GM21515 (cell line): Measurements from ENCODE around the gene PLB1.

Experiments
- ATAC-seq: cut with Tn5 transposase; IDR thresholded peaks from one replicate; pipeline ENCODE4 v1.9.1; 2021; ENCODE audit not compliant: unreplicated experiment

Gene PLB1

DNA sequence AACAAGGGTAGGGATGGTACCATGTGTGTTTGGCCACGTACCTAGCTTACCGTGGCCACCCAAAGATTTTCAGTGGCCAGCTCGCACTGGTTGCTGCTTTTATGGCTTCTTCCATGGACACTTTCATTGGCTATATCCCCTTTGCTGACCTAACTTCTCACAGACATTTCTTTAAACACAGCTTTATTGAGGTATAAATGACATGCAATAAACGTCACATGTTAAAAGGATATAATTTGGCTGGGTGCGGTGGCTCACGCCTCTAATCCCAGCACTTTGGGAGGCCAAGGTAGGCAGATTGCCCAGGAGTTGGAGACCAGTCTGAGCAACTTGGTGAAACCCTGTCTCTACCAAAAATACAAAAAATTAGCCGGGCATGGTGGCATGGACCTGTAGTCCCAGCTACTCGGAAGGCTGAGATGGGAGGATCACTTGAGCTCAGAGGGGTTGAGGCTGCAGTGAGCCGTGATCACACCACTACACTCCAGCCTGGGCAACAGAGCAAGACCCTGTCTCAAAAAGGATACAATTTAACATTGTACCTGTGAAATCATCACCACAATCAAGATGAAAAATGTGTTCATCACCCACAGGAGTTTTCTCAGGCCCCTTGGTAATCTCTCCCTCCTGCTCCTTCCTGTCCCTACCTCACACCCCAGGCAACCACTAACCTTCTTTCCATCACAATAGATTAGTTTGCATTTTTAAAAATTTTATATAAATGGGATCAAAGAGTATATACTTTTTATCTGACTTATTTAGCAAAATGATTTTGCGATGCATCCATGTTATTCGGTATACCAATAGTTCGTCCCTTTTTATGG, 127.9 kb downstream of the PLB1 start:
- no peak for ATAC-seq

DNA sequence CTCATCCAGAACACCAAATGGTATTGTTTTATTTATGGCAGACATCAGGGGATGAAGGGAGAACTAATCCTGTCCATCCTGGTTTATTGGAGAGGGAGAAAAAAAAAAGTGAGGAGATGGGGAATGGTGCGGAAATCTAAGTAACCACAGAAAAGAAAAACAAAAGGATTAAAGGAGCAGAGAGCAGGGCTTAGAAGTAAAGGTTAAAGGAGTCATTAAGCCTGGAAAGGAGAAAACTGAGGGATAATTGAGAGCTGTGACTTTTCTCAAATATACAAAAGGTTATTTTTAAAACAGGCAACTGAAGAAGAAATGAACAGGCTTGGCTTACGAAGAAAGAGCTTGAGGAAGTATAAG, 128.6 kb downstream of the PLB1 start:
- ATAC-seq = no peak

DNA sequence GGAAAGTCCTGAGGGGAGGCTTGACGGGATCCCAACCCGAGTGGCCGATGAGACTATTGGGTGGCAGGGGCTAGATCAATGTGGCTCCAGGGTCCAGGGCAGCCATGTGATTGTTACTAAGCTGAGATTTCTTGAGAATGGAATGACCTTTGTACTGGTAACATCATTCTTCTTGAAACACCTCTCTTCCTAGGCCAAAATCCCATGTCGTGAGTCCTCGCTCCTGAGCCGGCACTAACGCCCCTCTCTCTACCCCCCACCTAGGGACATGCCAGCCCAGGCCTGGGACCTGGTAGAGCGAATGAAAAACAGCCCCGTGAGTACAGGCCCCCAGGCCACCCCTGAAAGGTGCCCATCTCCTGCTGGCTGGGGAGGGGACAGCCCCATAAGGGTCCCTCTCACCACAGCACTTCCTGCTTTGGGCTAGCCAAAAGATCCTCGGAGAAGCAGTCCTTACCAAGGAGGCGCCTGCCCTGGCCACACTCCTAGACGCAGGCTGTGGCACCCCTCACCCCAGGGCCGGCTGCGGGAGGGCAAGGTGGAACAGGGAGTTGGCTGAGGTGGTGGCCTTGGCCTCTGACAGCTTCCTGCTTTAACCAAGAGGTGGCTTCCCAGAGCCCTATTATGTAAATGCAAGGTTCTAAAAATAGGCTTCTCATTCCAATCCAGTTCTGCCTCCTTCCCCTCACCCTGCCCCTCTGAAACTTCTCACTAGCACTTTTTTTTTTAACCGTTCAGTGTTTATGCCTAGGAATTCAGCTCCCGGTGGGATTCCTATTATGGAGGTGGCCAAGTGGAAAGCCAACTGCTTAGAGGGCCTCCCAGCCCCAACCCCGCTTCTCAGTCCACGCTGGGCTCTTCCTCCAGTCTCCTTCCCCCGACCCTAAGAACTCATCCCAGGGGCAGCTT, 129.2 kb downstream of the PLB1 start:
- ATAC-seq = no peak

DNA sequence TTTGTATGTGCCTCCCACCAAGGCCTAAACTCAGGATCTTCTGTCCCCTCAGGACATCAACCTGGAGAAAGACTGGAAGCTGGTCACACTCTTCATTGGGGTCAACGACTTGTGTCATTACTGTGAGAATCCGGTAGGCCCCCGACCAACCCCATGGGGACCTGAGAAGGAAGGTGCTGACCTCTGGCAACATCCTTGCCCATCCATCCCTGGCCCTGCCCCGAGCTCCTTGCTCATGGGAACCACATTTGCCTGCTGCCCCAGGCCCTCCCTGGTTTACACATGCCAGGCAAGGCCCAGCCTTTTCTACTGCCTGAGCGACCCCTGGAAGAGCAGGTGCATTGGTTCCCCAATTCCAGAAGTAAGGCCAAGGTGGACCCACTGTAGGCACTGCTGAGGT, 130.5 kb downstream of the PLB1 start:
- no peak for ATAC-seq

DNA sequence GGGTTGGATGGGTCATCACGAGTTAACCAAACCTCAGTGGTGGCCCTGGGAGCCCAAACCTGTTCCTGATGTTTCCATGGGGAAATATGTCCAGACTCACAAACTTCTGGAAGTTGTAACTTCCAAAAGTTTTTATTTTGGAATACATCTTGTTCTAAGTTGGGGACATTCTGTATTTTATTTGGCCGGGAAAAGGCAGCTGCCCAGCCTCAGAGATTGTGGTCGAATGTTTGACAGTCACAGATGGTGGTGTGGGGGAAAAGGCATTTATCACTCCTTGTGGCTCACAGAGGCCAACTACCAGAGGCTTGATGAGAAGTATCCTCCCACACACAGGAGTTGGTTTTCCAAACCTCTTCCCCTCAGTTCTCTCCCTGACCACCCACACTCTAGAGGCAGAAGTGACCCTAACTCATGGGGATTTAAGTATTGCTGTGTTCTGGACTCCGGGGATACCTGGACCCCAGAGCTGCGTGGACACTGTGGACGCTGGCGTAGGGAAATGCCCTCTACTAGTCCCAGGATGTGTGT, 131.1 kb downstream of the PLB1 start:
- no peak for ATAC-seq

DNA sequence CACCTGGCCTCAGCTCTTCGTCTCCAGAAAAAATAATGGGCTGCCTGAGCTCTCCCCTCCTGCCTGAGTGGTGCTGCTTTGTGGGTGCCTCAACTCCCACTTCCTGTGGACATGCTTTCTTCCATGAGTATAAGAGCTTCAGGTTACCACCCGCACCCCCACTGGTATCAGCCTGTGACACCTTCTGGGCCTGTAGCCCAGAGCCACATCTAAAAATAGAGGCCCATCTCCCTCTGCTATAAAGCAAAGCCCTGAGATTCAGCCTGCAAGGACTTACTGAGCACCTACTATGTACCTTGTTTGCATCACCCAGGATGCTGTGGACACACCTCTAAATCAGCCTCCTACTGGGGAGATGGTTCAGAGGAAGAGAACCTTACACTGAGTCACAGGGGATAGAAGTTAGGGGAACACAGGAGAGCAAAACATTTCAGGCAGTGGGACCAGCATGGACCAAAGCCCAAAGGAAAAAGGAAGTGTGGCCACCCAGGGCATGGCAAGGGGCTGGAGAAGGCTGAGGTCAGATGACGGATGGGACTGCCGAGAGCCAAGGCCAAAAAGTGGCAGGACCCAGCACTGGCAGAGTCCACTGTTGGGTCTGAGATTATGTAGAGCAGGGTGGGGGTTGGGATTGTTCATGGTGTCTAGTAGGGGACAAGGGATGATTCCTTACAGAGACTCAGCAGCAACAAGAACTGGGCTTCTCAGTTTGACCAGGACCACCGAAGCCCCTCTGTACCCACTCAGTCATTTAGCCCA, 132.0 kb downstream of the PLB1 start:
- no peak for ATAC-seq

DNA sequence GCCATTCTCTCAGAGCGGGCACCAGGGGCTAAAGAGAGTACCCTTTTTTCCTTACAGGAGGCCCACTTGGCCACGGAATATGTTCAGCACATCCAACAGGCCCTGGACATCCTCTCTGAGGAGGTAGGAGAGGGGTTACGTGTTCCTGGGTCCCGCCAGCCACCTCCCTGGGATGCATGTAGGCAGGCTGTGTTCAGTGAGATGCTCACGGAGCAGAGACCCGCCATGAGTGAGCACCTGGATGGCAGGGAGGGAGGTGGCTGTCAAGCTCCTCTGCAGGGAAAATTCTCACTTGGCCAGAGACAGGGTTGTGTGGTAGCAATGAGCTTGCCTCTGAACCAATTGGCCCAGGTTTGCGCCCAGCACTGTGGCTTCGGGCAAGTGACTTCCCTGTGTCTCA, 132.6 kb downstream of the PLB1 start:
- ATAC-seq = no peak

DNA sequence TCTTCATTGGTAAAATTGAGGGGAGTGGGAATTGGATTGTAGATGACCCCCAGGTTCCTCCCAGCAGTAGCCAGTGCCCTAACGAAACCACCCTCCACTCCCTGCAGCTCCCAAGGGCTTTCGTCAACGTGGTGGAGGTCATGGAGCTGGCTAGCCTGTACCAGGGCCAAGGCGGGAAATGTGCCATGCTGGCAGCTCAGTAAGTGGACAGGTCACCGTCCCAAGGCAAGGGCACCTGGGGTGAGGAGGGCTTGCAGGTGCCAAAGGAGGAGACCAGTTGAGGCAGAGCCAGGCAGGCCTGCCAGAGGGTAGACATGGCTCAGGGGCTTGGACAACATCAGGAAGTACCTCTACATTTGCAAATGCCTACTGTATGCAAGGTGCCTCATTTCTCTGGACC, 133.1 kb downstream of the PLB1 start:
- ATAC-seq = no peak

DNA sequence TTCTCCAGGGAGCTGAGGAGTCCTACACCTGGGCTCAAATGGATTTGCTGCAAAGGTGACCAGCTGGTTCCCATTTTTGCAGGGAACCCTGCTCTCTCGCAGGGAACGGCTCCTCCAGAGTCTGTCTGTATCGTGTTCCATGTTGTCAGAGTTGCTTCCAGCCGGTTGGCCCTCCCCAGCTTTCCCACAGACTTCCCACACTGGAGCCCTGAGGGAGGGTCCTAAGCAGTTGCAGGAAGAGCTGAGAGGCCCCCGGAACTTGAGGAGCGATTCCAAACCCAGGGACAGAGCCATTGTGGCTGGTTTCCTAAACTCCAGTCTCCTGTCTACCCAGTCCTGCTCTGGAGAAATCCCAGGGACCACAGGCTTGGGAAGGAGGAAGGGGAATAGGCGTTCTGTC, 134.1 kb downstream of the PLB1 start:
- ATAC-seq = no peak

DNA sequence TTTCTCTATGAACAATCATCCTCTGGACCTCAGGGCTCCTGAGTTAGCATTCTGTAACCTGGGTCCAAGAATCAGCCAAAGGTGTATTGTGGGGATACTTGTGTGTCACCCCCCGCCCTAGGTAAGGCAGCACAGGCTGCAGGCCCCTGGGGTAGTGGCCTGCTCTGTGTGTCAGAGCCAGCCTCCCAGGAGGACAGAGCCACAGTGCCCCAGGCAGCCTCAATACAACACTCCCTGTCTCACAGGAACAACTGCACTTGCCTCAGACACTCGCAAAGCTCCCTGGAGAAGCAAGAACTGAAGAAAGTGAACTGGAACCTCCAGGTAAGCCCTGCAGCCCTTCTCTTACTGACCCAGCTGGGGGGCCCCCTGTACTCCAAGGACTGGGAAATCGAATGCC, 134.5 kb downstream of the PLB1 start:
- ATAC-seq = no peak

DNA sequence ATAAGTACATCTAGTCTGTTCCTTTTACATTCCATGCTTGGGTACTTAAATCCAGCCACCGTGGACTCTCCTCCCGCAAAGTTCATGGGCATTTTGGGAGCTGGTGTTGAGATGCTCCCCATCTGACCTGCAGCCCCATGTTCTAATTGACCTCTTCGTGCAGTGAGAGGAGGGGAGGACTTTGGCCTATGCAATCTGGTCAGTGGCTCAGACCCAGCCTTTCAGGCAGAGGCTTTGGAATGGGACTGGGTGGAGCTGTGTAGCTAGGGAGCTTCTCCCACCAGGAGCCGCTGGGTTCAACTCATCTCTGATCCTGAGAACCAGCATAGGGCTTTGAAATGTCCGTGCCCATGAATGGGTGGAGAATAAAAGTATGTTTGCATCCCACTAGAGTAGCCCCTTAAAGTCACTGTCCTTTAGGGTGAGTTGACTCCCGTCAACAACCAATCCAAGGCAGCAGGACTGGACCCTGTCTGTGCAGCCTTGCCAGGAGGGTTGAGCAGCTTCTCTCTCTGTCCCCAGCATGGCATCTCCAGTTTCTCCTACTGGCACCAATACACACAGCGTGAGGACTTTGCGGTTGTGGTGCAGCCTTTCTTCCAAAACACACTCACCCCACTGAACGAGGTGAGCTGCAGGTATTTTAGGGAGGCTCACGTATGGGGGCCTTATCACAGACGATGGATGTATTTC, 135.8 kb downstream of the PLB1 start:
- ATAC-seq = no peak

DNA sequence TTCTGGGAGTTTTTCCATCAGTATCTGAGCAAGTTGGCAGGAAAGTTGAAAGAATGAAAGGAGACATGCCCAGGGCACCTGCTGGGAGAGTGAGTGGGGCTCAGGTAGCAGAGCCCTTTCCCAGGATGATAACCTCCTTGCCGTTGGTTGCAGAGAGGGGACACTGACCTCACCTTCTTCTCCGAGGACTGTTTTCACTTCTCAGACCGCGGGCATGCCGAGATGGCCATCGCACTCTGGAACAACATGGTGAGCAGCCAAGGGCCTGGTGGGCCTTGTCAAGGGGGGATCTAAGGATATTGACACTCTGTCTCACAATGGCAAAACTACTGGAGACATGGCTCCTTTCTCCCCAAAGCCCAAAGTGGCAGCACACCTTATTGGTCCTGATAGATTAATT, 136.9 kb downstream of the PLB1 start:
- ATAC-seq = no peak

DNA sequence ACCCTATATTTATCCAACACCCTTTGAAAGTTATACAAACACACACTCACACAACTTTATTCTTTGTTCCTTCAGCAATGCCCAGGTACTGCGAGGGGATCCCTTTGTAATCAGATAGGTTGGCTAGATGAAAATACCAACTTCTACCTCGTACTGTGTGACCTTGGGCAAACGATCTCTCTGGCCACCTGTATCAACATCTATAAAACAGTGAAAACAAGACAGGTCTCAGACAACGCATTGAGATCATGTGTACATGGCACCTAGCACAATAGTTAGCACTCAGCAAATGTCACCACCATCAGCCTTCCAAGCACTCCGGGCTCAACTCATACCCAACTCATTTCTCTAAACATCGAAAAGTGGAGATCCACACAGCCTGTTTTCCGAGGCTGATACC, 137.3 kb downstream of the PLB1 start:
- no peak for ATAC-seq

DNA sequence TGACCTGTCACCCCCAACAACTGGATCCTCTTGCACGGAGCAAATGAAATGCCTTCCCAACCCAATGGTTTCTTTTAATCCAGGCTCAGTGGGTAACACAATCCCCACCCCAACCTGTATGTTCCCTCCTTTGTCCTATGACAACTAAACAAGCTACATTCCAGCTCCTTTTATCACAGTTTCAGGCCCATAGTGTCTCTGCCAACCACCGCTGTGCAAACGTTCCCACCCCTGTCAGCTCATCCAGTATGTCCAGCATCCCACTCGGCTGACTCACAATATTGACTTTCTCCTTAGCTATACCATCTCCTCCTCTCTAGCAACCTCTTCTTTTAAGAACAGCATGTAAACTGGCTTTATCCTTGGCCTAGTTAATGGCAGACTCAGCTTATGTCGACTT, 137.9 kb downstream of the PLB1 start:
- ATAC-seq = no peak

DNA sequence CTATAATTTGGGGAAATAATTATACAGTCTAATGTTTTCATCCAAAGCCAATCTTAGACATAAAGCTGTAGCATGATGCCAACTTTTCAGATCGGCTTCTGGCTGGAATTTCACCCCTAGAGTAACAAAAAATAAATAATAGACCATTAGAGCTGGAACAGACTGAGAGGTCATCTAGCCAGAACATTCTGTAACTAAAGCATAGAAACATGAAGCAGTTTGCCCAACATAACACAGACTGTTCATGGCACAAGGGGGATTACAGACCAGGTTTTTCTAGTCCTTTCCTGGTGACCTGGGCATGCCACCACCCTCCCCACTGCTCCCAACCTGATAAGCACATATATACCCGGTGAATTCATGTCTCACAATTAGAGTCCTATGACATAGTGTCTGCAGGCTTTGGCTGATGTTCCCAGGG, 139.3 kb downstream of the PLB1 start:
- ATAC-seq = no peak

DNA sequence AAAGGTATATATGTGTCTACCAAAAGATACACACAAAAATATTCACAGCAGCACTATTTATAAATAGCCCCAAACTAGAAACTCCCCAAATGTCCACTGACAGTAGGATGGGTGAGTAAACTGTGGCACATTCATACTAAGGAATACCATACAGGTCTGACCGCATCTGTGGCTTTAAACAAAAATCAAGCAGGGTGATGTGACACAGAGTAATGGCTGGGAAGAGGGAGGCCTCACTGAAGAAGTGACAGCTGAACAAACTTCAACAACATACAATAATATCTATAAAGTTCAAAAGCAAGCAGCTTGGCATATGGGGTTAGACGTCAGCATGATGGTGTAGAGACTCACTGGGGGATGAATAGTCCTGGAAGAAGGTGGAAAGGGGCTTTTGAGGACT, 140.6 kb downstream of the PLB1 start:
- no peak for ATAC-seq

DNA sequence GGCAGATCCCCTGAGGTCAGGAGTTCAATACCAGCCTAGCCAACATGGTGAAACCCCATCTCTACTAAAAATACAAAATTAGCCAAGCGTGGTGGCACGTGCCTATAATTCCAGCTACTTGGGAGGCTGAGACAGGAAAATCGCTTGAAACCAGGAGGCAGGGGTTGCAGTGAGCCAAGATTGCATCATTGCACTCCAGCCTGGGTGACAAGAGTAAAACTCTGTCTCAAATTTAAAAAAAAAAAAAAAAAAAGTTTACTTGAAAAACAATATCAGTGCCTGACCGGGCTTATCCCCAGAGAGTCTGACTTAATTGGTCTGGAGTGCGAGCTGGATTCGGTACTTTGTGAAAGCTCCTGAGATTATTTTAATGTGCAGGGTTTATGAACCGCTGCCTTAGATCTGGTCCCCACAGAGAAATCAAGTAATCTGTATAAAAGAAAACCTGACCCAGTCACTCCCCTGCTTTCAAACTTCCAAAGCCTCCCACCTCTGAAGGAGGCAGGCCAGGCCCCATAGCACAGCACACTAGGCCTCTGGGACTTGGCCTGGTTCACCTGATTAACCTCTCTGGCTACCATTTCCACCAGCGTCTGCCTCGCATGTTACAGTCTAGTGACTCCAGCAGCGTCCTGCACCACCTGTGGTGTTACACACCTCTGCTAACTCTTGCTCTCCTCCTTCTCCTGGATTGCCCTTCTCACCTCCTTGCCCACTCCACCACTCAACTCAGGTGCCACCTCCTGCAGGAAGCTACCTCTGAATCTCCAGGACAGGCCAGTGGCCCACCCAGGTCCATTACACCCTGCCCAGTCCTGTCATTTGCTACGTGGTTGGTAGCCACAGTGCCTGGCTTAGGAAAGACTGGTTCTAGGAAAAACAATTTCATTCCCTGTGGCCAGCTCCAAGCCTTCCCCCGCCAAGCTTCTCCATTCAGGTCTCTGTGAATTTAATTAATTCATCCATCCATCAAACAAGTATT, 141.5 kb downstream of the PLB1 start:
- no peak for ATAC-seq

DNA sequence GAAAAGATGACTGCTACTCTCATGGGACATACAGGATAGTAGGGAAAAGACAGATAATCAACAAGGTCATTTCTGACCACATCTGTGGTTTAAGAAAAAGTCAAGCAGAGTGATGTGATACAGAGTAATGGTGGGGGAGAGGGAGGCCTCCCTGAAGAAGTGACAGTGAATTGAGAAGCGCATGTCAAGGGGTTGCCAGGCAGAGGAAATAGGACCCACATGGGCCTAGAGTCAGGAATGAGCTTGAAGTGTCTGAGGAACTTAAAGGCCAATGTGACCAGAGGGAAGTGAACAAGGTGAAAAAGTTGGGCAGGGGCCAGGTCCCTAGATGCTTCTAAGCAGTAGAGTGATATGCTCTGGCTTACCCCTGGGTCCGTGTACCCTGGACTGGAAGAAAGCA, 142.2 kb downstream of the PLB1 start:
- no peak for ATAC-seq

DNA sequence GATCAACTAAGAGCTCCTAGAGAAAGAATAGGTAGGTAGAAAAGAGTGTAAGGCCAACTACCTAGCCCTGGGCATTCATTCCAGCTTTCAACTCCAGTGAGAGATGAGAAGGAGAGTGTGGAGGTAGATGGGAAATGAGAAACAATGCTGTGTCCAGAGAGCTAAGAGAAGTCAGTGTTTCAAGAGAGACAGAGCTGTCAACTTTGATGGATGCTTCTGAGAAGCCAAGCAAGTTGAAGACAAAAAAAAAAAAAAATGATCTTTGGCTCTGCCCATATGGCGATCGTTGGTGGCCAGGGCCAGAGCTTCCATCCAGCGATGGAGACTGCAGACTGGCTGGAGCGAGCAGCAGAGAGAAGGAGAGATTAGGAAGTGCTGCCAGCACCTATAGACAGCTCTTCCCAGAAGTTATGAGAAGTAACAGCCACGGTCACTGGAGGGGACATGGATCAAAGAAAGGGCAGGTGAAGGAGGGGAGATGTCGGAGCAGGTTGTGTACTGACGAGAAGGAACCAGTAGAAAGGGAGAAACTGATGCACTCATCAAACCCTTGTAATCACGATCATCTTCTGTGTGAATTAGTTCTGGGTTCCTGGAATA, 143.3 kb downstream of the PLB1 start:
- no peak for ATAC-seq
